B cell (primary cell): ENCODE results near the gene NUDT6. TPM values are rescaled to one million over a fixed set of nuclear protein-coding genes. Genes with fewer than 3 reads are reported as not detected.

Experiments used
- ATAC-seq: fragments of 200-7000 bp; cut with Tn5 transposase; one replicate; pipeline ENCODE4 v1.10.0; 2021; ENCODE audit warnings: low read depth, mild to moderate bottlenecking, moderate number of reproducible peaks, moderate library complexity
- CTCF ChIA-PET: fragments of 350-600 bp; sonication (Branson Sonifier 250); formaldehyde crosslinking; loops from one replicate; lab custom pipeline; 2021; ENCODE audit warnings: antibody characterized with exemption, inconsistent platforms; lab: Charles Lee
- POLR2A ChIA-PET: fragments of 350-600 bp; sonication (Branson Sonifier 250); formaldehyde crosslinking; loops from one replicate; lab custom pipeline; 2021; ENCODE audit warnings: antibody characterized with exemption; lab: Charles Lee
- DNase-seq: peaks from one replicate; pipeline ENCODE4 v3.0.0; 2013
- H2AFZ ChIP-seq: 2 replicates; pipeline ENCODE4 v1.6.1; 2012; ENCODE audit warnings: mild to moderate bottlenecking, low read depth, low read length; ENCODE audit not compliant: insufficient read depth, poor library complexity, severe bottlenecking
- H3K27ac ChIP-seq, 2 donors: 1 replicate in 1 of 2; 2 replicates in 1 of 2; pipeline ENCODE4 v1.5.1; 2012 to 2013; ENCODE audit warnings: low read length in 2 of 2, mild to moderate bottlenecking in 2 of 2, moderate library complexity in 1 of 2
- H3K27me3 ChIP-seq, 4 experiments: fragments of 200-600 bp in 1 of 4; sonication (generic) in 1 of 4; replicated peaks in 1 of 4; 1 replicate in 2 of 4; 2 replicates in 2 of 4; pipeline versions ENCODE4 v1.6.1 to v1.7.0; 2013 to 2016; ENCODE audit warnings: low read length in 3 of 4, mild to moderate bottlenecking in 2 of 4, mixed read lengths in 1 of 4, moderate library complexity in 1 of 4; ENCODE audit not compliant: insufficient read depth in 4 of 4, control insufficient read depth in 3 of 4; ENCODE audit errors: control extremely low read depth in 1 of 4
- H3K36me3 ChIP-seq, 2 experiments: replicated peaks in 1 of 2; 1 replicate in 1 of 2; 2 replicates in 1 of 2; pipeline versions ENCODE4 v1.6.1 to v1.7.1; 2013; ENCODE audit warnings: low read length in 1 of 2; ENCODE audit not compliant: insufficient read depth in 2 of 2, control insufficient read depth in 1 of 2; ENCODE audit errors: control extremely low read depth in 1 of 2, extremely low read depth in 1 of 2
- H3K4me1 ChIP-seq, 2 donors: fragments of 200-600 bp in 1 of 2; sonication (generic) in 1 of 2; 1 replicate in 1 of 2; 2 replicates in 1 of 2; pipeline versions ENCODE4 v1.5.1 to v1.6.1; 2013 to 2017; ENCODE audit warnings: low read length in 2 of 2; ENCODE audit not compliant: control insufficient read depth in 2 of 2, insufficient read depth in 2 of 2
- H3K4me2 ChIP-seq: replicated peaks from 2 replicates; pipeline ENCODE3; 2012; ENCODE audit warnings: mild to moderate bottlenecking, low read depth, low read length; ENCODE audit not compliant: poor library complexity, severe bottlenecking
- H3K4me3 ChIP-seq, 5 experiments: fragments of 200-600 bp in 1 of 5; sonication (generic) in 1 of 5; 1 replicate in 3 of 5; 2 replicates in 2 of 5; pipeline versions ENCODE4 v1.5.1 to v1.7.0; 2011 to 2016; ENCODE audit warnings: low read length in 4 of 5, mild to moderate bottlenecking in 4 of 5, low read depth in 2 of 5, control low read depth in 1 of 5, moderate library complexity in 1 of 5; ENCODE audit not compliant: insufficient read depth in 1 of 5; ENCODE audit errors: control extremely low read depth in 1 of 5, extremely low read depth in 1 of 5
- H3K79me2 ChIP-seq: fragments of 200-600 bp; sonication (generic); one replicate; pipeline ENCODE4 v1.6.0; 2016; ENCODE audit warnings: low read length; ENCODE audit not compliant: control insufficient read depth, insufficient read depth
- H3K9ac ChIP-seq: fragments of 200-600 bp; sonication (generic); 2 replicates; pipeline ENCODE4 v1.6.1; 2017; ENCODE audit warnings: mild to moderate bottlenecking, low read length, moderate library complexity
- H3K9me3 ChIP-seq, 3 donors: one replicate each; pipeline versions ENCODE4 v1.6.1 to v1.7.1; 2013; ENCODE audit warnings: low read length in 2 of 3; ENCODE audit not compliant: control insufficient read depth in 2 of 3, insufficient read depth in 1 of 3; ENCODE audit errors: control extremely low read depth in 1 of 3
- H4K20me1 ChIP-seq: 2 replicates; pipeline ENCODE4 v1.6.0; 2012; ENCODE audit warnings: mild to moderate bottlenecking, low read length; ENCODE audit not compliant: insufficient read depth, control insufficient read depth, poor library complexity, severe bottlenecking
- H3K27ac Mint-ChIP-seq: one replicate; pipeline ENCODE4 v1.8.0; 2021; ENCODE audit warnings: mixed read lengths
- H3K27me3 Mint-ChIP-seq: one replicate; pipeline ENCODE4 v1.8.0; 2021; ENCODE audit warnings: mixed read lengths
- H3K4me1 Mint-ChIP-seq: one replicate; pipeline ENCODE4 v1.8.0; 2021; ENCODE audit warnings: mixed read lengths
- H3K4me3 Mint-ChIP-seq: one replicate; pipeline ENCODE4 v1.8.0; 2021; ENCODE audit warnings: mixed read lengths
- H3K9me3 Mint-ChIP-seq: one replicate; pipeline ENCODE4 v1.8.0; 2022; ENCODE audit warnings: mixed read lengths; ENCODE audit not compliant: insufficient read depth
- CTCF ChIP-seq: fragments of 200-600 bp; IDR thresholded peaks from one replicate; pipeline ENCODE4 v1.8.0; 2022; ENCODE audit warnings: antibody characterized with exemption, mild to moderate bottlenecking
- EZH2 ChIP-seq: IDR thresholded peaks from 2 replicates; pipeline ENCODE4 v1.6.1; 2012; ENCODE audit warnings: borderline replicate concordance, low read depth, mild to moderate bottlenecking, moderate library complexity, low read length; ENCODE audit not compliant: insufficient read depth, poor library complexity, severe bottlenecking
- WGBS: methylation state at CpG from one replicate; pipeline ENCODE4 v1.1.5; 2013; ENCODE audit warnings: missing lambda C conversion rate; ENCODE audit not compliant: insufficient coverage; 5-methylcytosine and 5-hydroxymethylcytosine counted together
- intact Hi-C: fragments of 100-400 bp; cut with micrococcal nuclease; formaldehyde crosslinking; loops from one replicate; pipeline ENCODE4 v1.10.0; 2022
- polyA plus RNA-seq: library from polyadenylated mRNA; depleted of rRNA; stranded (reverse); fragments of >200 nt; gene quantifications from 2 replicates; pipeline ENCODE4 v1.2.3, GENCODE V29; 2012
- total RNA-seq, 2 donors: library from RNA; stranded (reverse); fragments of 120-200 nt in 1 of 2; gene quantifications; 1 replicate in 1 of 2; 2 replicates in 1 of 2; pipeline versions ENCODE4 v1.2.3 to v1.2.4, GENCODE V29; 2013 to 2022

Gene NUDT6
- total and polyA plus RNA-seq, 2 donors (not counting 1 experiment from before 2014, with no cell fraction given): 2.4 to 3.4 TPM

GRCh38 chr4:122884499-122884898, 37.9 kb downstream of the NUDT6 start:
- no peaks in the 10 kb centered on the region for H3K36me3 ChIP-seq
- no peak overlapping the region for H3K4me3 ChIP-seq
- Mint-ChIP-seq H3K27me3 (peaks cover under 1% of the 10 kb centered on the region), H3K27ac (no peak overlapping the region), H3K4me1 (no peaks in the 10 kb centered on the region), H3K9me3 (peaks cover 5% of the 10 kb centered on the region), H3K4me3 (no peak overlapping the region)
- H3K27ac ChIP-seq: no peak overlapping the region
- H4K20me1 ChIP-seq: no peaks in the 10 kb centered on the region
- H3K79me2 ChIP-seq: no peaks in the 10 kb centered on the region
- TF ChIP-seq EZH2 (no peak), CTCF (no peak)
- peaks cover 0 to 10% (median 0%) of the 10 kb centered on the region in 3 donors for H3K9me3 ChIP-seq
- ChIA-PET POLR2A (no interaction called here), CTCF (interaction anchor here (1.0 kb wide), 1 partner anchor 45 kb away, joined by 3 read pairs; no protein-coding TSS in a partner anchor)
- no peak overlapping the region for H2AFZ ChIP-seq
- peaks cover 0 to 3% (median 0%) of the 10 kb centered on the region in 4 experiments for H3K27me3 ChIP-seq
- H3K4me1 ChIP-seq: no peaks in the 10 kb centered on the region
- H3K4me2 ChIP-seq: no peak overlapping the region
- DNase-seq: no peak
- intact Hi-C loops: loop anchor here (10.0 kb wide), 1 partner anchor 80 kb away; no protein-coding TSS in a partner anchor
- no CpG with 5 or more reads among the region's 1 CpG for WGBS
- ATAC-seq: no peak
- no peak overlapping the region for H3K9ac ChIP-seq

- ATAC-seq (no peak), DNase-seq (no peak)
- Histone ChIP-seq H3K27me3 (peaks cover 0 to 3% (median 0%) of the 10 kb centered on the region in 4 experiments), H2AFZ (no peak overlapping the region), H3K4me2 (no peak overlapping the region), H3K4me1 (no peaks in the 10 kb centered on the region), H3K9ac (no peak overlapping the region), H4K20me1 (no peaks in the 10 kb centered on the region), H3K27ac (no peak overlapping the region), H3K9me3 (peaks cover 0 to 10% (median 0%) of the 10 kb centered on the region in 3 donors), H3K4me3 (no peak overlapping the region), H3K79me2 (no peaks in the 10 kb centered on the region), H3K36me3 (no peaks in the 10 kb centered on the region)
- no peaks in the 10 kb centered on the region for H3K4me1 Mint-ChIP-seq
- peaks cover 9% of the 10 kb centered on the region for H3K27me3 Mint-ChIP-seq
- CTCF ChIA-PET: no interaction called here
- H3K27ac Mint-ChIP-seq: no peak overlapping the region
- H3K4me3 Mint-ChIP-seq: no peak overlapping the region
- POLR2A ChIA-PET: no interaction called here
- 100% methylated on average over 1 of the region's 5 CpGs for WGBS
- intact Hi-C loops: loop anchor here (10.0 kb wide), 1 partner anchor 78 kb away; no protein-coding TSS in a partner anchor
- H3K9me3 Mint-ChIP-seq: peaks cover 5% of the 10 kb centered on the region
- TF ChIP-seq EZH2 (no peak), CTCF (no peak)
These were observed 39.3 kb downstream of the NUDT6 start for GRCh38 chr4:122882857-122883735.
